Endometrial microvascular endothelial cells (primary cell): ENCODE results near the gene ZNF407. TPM values are rescaled to one million over a fixed set of nuclear protein-coding genes. Genes with fewer than 3 reads are reported as not detected.

ENCODE experiments used
- in situ Hi-C: cut with HindIII; loops from 2 replicates; pipeline ENCODE4 v1.10.0; 2017; ENCODE audit warnings: low sequenced_read_pairs, low pct_unique_long_range_greater_than_20kb; ENCODE audit errors: inconsistent ontology term
- total RNA-seq: library from RNA; depleted of rRNA; stranded (reverse); fragments of >200 nt; gene quantifications from one replicate; pipeline ENCODE4 v1.2.3, GENCODE V29; 2015; ENCODE audit errors: inconsistent ontology term

The ZNF407 gene
- total RNA-seq, 1 donor from 2014 or later = 8.7 TPM

GRCh38 chr18:74796841-74797576 is 199.3 kb downstream of the ZNF407 start:
- in situ Hi-C loops = no loop called here

DNA sequence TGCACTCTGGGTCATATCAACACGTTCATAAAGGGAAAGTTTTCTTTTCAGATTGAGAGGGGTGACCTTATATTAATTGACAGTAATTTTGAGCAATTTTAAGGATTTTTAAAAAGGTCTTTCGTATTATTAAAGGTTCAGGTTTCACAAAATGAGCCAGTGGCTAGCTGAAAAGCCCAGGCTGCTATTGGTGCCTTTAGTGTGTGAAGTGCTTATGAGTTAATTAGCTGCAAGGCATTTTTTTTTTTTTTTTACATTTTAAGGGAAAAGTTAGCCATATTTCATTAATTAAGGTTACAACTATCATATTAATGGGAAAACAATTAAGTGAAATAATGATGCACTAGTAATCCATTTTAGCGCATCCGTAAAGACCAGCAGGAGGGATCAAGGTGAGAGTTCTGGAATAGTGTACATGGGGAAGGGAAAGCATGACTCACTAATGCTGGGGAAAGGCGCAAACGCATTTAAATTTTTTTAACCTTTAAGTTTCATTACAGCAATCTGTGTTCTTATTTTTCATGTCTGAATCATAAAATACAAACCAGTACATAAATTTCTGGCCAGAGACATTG is 200.0 kb downstream of the ZNF407 start:
- in situ Hi-C loops = no loop called here

- in situ Hi-C loops = no loop called here
Observed at GRCh38 chr18:74799542-74799941, 201.9 kb downstream of the ZNF407 start.

DNA sequence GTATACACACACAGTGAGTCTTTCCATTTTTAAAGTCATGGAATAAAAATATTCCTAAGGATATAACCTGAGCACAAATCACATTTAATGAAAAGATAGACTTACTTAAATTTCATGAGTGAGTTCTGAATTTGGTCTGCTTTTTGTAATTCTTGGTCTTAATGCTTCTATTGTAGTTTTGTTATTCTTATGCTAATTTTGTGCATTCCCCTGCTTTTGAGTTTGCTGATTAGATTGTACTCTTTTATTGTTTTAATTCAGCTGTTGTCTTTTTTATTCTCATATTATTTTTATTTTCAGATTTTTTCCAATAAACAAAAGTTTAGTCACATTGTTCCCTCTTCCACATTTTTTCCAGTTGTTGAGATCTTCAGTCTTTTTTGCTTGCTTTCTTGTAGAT is 202.4 kb downstream of the ZNF407 start:
- in situ Hi-C loops = no loop called here

DNA sequence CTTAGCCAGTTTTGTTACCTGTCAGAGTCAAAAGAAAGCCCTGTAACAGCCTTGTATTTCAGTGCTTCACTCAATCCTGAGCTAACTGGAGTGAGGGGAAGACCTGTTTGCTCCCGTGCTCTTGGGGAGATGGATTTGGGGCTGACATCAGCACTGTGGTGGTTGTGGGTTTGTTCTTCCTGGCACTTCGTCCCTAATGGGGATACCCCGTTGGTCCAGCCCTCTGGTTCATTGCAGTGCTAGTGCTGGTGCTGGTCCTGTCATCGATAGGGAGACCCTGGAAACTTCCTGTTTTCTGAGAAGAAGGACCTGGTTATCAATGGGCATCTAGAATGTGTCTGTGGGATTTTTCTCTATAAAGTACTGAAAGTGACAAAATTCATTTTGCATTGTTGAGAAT is 205.4 kb downstream of the ZNF407 start:
- in situ Hi-C loops = no loop called here

DNA sequence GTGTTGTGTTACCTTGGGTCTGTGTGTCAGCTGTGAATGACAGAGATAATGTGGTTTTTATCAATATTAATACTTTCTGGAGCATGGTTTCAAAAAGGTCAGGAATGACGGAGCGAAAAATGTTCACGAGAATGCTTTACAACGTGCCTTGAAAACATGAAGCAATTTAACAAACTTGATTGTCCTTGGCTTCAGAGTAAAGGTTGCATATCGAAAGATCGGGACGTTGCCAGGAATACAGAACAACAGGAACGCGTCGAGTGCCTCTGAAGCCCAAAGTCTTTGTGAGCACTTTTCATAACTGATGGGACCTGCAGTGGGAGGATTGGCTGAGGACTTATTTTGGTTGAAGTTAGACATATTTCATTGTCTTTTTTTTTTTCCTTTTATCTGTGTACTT is 206.1 kb downstream of the ZNF407 start:
- in situ Hi-C loops = no loop called here

GRCh38 chr18:74804677-74805076 is 207.0 kb downstream of the ZNF407 start:
- in situ Hi-C loops = no loop called here

DNA sequence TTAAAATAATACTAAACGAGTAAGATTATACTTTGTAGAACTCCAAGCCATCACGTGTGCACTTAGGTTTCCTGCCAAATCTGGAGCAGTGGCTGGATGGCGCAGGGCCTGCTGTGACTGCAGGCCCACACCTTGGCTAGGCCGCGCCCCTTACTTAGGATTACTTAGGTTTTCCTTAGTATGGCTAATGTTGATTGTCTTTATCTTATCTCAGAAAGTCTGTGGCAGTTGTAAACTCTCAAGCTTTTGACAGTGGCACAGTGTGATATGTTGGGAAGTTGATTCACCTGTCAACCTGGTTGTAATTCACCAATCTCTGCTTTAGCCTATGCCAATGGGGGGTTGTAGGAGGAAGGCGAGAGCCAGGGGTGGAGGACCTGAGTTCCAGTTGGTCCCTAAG is 208.4 kb downstream of the ZNF407 start:
- in situ Hi-C loops = no loop called here

DNA sequence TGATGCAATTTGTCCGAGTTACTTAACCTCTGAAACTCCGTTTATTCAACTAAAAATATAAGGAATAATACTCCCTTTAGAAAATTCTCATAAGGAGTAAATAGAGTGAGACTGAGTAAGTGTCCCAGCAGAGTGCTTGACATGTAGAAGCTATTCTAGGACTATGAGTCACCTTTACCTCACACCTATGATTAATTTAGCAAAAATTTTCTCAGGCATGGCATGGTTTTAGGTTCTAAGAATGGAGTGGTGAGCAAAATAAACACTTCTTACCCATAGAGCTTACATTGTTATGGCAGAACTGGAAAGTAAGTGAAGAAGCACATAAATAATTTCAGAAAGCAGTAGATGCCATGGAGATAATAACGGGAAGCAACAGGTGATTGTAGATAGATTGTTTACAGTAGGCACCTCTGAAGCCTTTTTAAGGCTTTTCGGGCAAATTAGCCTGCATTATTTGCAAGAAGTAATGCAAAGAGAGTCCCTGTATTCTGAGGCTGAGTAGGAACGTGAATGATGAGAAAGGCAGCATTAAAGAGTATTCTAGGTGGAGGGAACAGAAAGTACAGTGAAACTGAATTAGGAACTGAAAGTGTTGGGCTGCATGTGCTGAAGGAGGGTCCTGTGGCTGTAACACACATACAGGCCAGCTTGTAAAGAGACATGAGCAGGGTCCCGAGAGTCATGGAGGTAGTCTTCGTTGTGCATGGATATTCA is 209.2 kb downstream of the ZNF407 start:
- in situ Hi-C loops = no loop called here

DNA sequence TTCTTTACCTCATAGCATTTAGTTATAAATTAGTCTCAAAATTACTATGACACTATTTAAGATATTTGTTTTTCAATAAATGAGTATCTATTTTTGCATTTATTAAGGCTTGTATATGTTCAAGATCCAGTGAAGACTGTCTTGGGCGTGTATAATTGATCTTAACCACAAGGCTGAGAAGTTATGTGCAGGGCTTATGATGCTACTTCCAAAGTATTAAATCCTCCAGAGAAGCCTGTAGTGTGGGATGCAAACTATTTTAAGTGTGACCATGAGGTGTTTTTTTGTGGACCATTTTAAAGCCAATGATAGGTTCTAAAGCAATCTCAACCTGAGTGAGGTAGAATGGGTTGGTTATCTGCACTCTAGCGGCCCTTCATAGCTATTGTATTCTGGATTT is 219.9 kb downstream of the ZNF407 start:
- in situ Hi-C loops = no loop called here

DNA sequence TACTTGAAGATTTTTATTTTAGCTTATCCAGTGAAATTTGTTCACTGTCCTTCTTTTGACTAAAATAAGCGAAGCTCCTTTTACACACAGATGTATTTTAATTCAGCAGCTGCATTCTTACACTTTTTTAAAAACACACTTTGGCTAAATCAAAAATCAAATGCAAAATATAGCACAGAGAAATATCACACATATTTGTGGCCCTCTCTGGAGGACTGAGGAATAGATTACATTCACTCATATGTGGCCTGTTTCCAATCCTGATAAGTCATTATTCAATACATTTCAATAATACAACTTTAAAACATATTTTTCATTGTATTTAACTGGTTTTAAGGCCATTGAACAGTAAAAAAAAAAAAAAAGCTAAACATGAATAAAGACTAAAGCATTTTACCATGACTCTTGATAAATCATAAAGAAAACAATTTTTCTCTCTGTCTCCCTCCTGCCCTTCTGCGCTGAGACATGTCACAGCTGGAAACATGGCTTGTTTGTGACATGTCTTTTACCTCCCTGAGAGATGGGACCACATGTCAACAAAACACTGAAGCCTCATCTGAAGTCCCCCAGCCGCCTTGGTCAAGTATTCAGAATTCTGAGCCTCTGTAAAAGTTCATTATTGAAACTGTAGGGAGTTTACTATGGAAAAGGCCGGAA is 221.0 kb downstream of the ZNF407 start:
- in situ Hi-C loops = no loop called here

GRCh38 chr18:74819433-74820059 is 221.9 kb downstream of the ZNF407 start:
- in situ Hi-C loops = no loop called here

- in situ Hi-C loops = no loop called here
Observed at GRCh38 chr18:74820160-74820780, 222.6 kb downstream of the ZNF407 start.

GRCh38 chr18:74825460-74825859 is 227.8 kb downstream of the ZNF407 start:
- in situ Hi-C loops = no loop called here

- in situ Hi-C loops = no loop called here
Observed at GRCh38 chr18:74826572-74826971, 228.9 kb downstream of the ZNF407 start.

GRCh38 chr18:74828200-74828599 is 230.5 kb downstream of the ZNF407 start:
- in situ Hi-C loops = no loop called here

DNA sequence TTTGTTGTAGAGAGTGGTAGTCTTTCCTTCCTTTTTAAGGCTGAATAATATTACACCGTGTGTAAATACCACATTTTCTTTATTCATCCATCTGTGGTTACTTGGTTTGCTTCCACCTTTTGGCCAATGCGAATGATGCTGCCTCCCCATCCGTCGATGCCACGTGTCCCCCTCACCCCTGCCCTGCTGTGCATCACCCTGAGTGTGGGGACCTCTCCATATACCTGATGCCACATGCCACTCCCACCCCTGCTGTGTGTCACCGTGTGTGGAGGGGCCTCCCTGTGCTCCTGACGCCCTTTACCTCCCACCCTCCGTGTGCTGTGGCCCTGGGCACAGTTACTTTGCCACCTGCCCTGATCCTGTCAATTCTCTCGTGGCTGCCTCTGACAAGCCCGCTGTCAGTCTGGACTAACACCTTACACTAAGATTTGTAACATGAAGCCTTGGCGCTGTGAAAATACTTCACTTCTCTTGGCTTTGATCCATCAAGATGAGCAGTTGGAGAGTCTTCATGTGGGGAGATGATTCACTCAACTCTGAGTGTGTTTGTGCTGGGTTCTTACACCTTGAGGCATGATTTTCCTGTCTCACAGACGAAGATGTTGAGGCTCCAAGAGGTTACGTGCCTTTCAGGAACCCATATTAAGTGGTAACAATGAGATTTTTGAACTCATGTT is 234.0 kb downstream of the ZNF407 start:
- in situ Hi-C loops = no loop called here

- in situ Hi-C loops = no loop called here
Observed at GRCh38 chr18:74832381-74832780, 234.7 kb downstream of the ZNF407 start.
